ENCODE results near the gene ZNF764.

ZNF764 gene

GRCh38 chr16:30569746-30570635 is 11.8 kb upstream of the ZNF764 start:
- DNase-seq = no peak

GRCh38 chr16:30569281-30569680 is 11.1 kb upstream of the ZNF764 start:
- no peak for DNase-seq

GRCh38 chr16:30567991-30568638 is 9.9 kb upstream of the ZNF764 start:
- peak in 1 of 2 donors; percentile 49 for DNase-seq

GRCh38 chr16:30567160-30567990 is 9.2 kb upstream of the ZNF764 start:
- peak; percentile 65 to 75 for DNase-seq

- DNase-seq = no peak
These were observed 8.4 kb upstream of the ZNF764 start for GRCh38 chr16:30566531-30566930.

- no peak for DNase-seq
These were observed 7.8 kb upstream of the ZNF764 start for GRCh38 chr16:30565984-30566383.

- no peak for DNase-seq
These were observed 7.4 kb upstream of the ZNF764 start for GRCh38 chr16:30565526-30565925.

- no peak for DNase-seq
These were observed 3.8 kb upstream of the ZNF764 start for GRCh38 chr16:30562021-30562420.

- DNase-seq = peak in 1 of 2 donors; percentile 40
These were observed 3.1 kb upstream of the ZNF764 start for GRCh38 chr16:30561089-30561816.

- no peak for DNase-seq
These were observed 1.5 kb upstream of the ZNF764 start for GRCh38 chr16:30559690-30560089.

- no peak for DNase-seq
These were observed 709 bp upstream of the ZNF764 start for GRCh38 chr16:30558789-30559377.

GRCh38 chr16:30557707-30557956 is 542 bp downstream of the ZNF764 start:
- DNase-seq = peak; percentile 47

- no peak for DNase-seq
These were observed 2.1 kb downstream of the ZNF764 start for GRCh38 chr16:30556125-30556473.

- DNase-seq = no peak
These were observed 2.7 kb downstream of the ZNF764 start for GRCh38 chr16:30555315-30556124.

- no peak for DNase-seq
These were observed 3.4 kb downstream of the ZNF764 start for GRCh38 chr16:30554557-30555314.

- DNase-seq = no peak
These were observed 4.7 kb downstream of the ZNF764 start for GRCh38 chr16:30553393-30553899.

GRCh38 chr16:30552956-30553355 is 5.2 kb downstream of the ZNF764 start:
- no peak for DNase-seq

GRCh38 chr16:30551781-30552180 is 6.4 kb downstream of the ZNF764 start:
- peak; percentile 68 to 71 for DNase-seq

GRCh38 chr16:30548416-30549253 is 9.5 kb downstream of the ZNF764 start:
- DNase-seq = no peak

- no peak for DNase-seq
These were observed 12.1 kb downstream of the ZNF764 start for GRCh38 chr16:30546115-30546514.
